IPS-20b (cell line): ENCODE results near the gene PODXL2.
A peak's percentile ranks its signal among the peaks of the same experiment; 100 is the strongest.
"Not testable (repeated sequence)": the region's sequence is repeated elsewhere in the genome, so short reads cannot be mapped to it uniquely, and the experiment has no call there.

Experiments
- H3K27ac ChIP-seq: one replicate; pipeline ENCODE4 v1.5.1; 2013; ENCODE audit warnings: low read length
- H3K27me3 ChIP-seq: 2 replicates; pipeline ENCODE4 v1.6.1; 2013; ENCODE audit warnings: mild to moderate bottlenecking, low read length, inconsistent platforms; ENCODE audit not compliant: insufficient read depth
- H3K36me3 ChIP-seq: 2 replicates; pipeline ENCODE4 v1.6.1; 2013; ENCODE audit warnings: low read depth, mild to moderate bottlenecking, inconsistent platforms, low read length, moderate library complexity; ENCODE audit not compliant: insufficient read depth
- H3K4me1 ChIP-seq: 2 replicates; pipeline ENCODE4 v1.6.1; 2013; ENCODE audit warnings: mild to moderate bottlenecking, control low read depth, inconsistent platforms, low read length, moderate library complexity; ENCODE audit not compliant: insufficient read depth
- H3K4me3 ChIP-seq: 2 replicates; pipeline ENCODE4 v1.5.1; 2013; ENCODE audit warnings: mild to moderate bottlenecking, low read length, inconsistent platforms
- H3K9ac ChIP-seq: 2 replicates; pipeline ENCODE4 v1.6.1; 2013; ENCODE audit warnings: low read depth, mild to moderate bottlenecking, inconsistent platforms, low read length, moderate library complexity
- H3K9me3 ChIP-seq: 2 replicates; pipeline ENCODE4 v1.6.1; 2013; ENCODE audit warnings: mild to moderate bottlenecking, low read depth, low read length, inconsistent platforms; ENCODE audit not compliant: insufficient read depth

PODXL2 gene

GRCh38 chr3:127590593-127591465 lies 38.2 kb upstream of the PODXL2 start, which contains the start of gene TPRA1:
TSS of gene TPRA1 (minus strand) at chr3:127590733. CDS start at chr3:127580146, 10,587 bp downstream.
- Histone ChIP-seq H3K27ac (peak within 1 kb of the TSS; percentile 38), H3K36me3 (no peaks in the 10 kb centered on the region), H3K4me1 (peaks cover 11% of the 10 kb centered on the region; the same call in 1 of the 2 replicates), H3K4me3 (peak within 1 kb of the TSS; percentile 77), H3K9ac (peak within 1 kb of the TSS; percentile 75), H3K9me3 (no peaks in the 10 kb centered on the region), H3K27me3 (peaks cover 18% of the 10 kb centered on the region; the same call in 1 of the 2 replicates)

DNA sequence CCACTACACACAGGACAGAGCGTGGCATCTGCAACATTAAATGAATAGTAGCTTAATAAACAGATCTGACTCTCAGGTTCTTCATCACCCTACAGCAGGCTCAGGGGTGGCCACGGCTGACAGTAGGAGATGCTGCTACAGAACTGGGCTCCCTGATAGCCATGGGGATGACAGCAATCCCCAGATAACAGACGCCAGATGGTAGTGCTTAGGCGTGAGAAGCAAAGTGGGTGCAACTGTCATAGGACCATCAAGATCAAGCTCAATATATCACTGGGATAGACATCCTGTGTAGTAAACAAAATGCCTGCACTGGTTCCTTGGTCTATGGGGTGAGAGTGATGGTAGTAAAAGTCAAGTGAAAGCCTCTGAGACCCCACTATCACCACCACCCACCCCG lies 35.8 kb upstream of the PODXL2 start:
- no peaks in the 10 kb centered on the region for H3K9me3 ChIP-seq
- H3K9ac ChIP-seq: no peak overlapping the region
- no peak overlapping the region for H3K27ac ChIP-seq
- H3K4me1 ChIP-seq: peaks cover 11% of the 10 kb centered on the region; the same call in 1 of the 2 replicates
- H3K4me3 ChIP-seq: no peak overlapping the region
- peaks cover 23% of the 10 kb centered on the region; the same call in 1 of the 2 replicates for H3K27me3 ChIP-seq
- no peaks in the 10 kb centered on the region for H3K36me3 ChIP-seq

GRCh38 chr3:127595303-127595702 lies 33.7 kb upstream of the PODXL2 start:
- no peak overlapping the region for H3K27ac ChIP-seq
- no peaks in the 10 kb centered on the region for H3K9me3 ChIP-seq

GRCh38 chr3:127597020-127597771 lies 31.8 kb upstream of the PODXL2 start:
- H3K27ac ChIP-seq: no peak overlapping the region
- H3K36me3 ChIP-seq: peaks cover 33% of the 10 kb centered on the region
- H3K4me3 ChIP-seq: peak overlapping the region; percentile 85; the same call in 1 of the 2 replicates
- H3K4me1 ChIP-seq: peaks cover 12% of the 10 kb centered on the region
- H3K27me3 ChIP-seq: peaks cover 9% of the 10 kb centered on the region; the same call in 1 of the 2 replicates
- H3K9me3 ChIP-seq: no peaks in the 10 kb centered on the region
- H3K9ac ChIP-seq: peak overlapping the region; percentile 98; the same call in 1 of the 2 replicates

More at GRCh38 chr3:127595303-127595702, 33.7 kb upstream of the PODXL2 start:
- Histone ChIP-seq H3K9ac (no peak overlapping the region), H3K27me3 (peaks cover 14% of the 10 kb centered on the region; the same call in 1 of the 2 replicates), H3K36me3 (peaks cover 14% of the 10 kb centered on the region), H3K4me1 (peaks cover 16% of the 10 kb centered on the region), H3K4me3 (no peak overlapping the region)

DNA sequence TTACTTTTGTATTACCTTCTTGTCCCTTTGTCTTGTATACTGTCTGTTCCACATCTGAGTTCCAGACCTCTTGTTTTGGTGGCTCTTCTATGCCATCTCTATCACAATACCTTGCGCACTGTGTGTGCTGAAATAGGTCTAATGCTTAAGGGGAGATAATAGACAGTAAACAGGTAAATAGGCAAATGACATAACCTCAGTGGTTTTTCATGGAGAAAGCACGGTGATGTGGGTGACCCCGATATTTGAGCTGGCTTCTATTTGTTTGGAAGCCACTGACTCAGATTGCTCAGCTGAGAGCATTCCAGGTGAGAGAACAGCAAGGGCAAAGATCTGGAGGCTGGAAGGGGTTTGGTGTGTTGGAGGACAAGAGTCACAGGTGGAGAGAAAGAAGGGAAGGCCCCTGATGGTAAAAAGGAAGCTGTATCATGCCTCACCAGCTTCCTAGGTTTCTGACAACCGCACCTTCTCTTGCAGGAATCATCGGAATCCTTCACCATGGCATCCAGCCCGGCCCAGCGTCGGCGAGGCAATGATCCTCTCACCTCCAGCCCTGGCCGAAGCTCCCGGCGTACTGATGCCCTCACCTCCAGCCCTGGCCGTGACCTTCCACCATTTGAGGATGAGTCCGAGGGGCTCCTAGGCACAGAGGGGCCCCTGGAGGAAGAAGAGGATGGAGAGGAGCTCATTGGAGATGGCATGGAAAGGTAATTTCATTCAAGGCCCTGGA lies 30.0 kb upstream of the PODXL2 start:
- H3K27me3 ChIP-seq: 0 out of 2 replicates have a peak, but pooled peaks cover 5% of the 10 kb centered on the region
- H3K4me3 ChIP-seq: peak overlapping the region; percentile 85
- peaks cover 12% of the 10 kb centered on the region for H3K4me1 ChIP-seq
- peak overlapping the region; percentile 42 for H3K27ac ChIP-seq
- peak overlapping the region; percentile 98 for H3K9ac ChIP-seq
- H3K36me3 ChIP-seq: peaks cover 51% of the 10 kb centered on the region
- no peaks in the 10 kb centered on the region for H3K9me3 ChIP-seq

- peak overlapping the region; percentile 98 for H3K9ac ChIP-seq
- 0 out of 2 replicates have a peak, but pooled peaks cover 5% of the 10 kb centered on the region for H3K27me3 ChIP-seq
- H3K27ac ChIP-seq: no peak overlapping the region
- H3K9me3 ChIP-seq: no peaks in the 10 kb centered on the region
- peaks cover 12% of the 10 kb centered on the region for H3K4me1 ChIP-seq
- peak overlapping the region; percentile 43; the same call in 1 of the 2 replicates for H3K4me3 ChIP-seq
- H3K36me3 ChIP-seq: peaks cover 70% of the 10 kb centered on the region
These were observed 28.1 kb upstream of the PODXL2 start for GRCh38 chr3:127600749-127601456.

- Histone ChIP-seq H3K36me3 (peaks cover 100% of the 10 kb centered on the region), H3K4me1 (peaks cover 11% of the 10 kb centered on the region), H3K9ac (no peak overlapping the region), H3K27me3 (no peaks in the 10 kb centered on the region), H3K9me3 (no peaks in the 10 kb centered on the region), H3K4me3 (no peak overlapping the region), H3K27ac (no peak overlapping the region)
These were observed 24.9 kb upstream of the PODXL2 start for GRCh38 chr3:127604035-127604434.

GRCh38 chr3:127604546-127605165 lies 24.3 kb upstream of the PODXL2 start:
- Histone ChIP-seq H3K4me1 (peaks cover 5% of the 10 kb centered on the region), H3K9me3 (no peaks in the 10 kb centered on the region), H3K9ac (no peak overlapping the region), H3K4me3 (no peak overlapping the region), H3K27me3 (no peaks in the 10 kb centered on the region), H3K27ac (no peak overlapping the region), H3K36me3 (peaks cover 100% of the 10 kb centered on the region)

DNA sequence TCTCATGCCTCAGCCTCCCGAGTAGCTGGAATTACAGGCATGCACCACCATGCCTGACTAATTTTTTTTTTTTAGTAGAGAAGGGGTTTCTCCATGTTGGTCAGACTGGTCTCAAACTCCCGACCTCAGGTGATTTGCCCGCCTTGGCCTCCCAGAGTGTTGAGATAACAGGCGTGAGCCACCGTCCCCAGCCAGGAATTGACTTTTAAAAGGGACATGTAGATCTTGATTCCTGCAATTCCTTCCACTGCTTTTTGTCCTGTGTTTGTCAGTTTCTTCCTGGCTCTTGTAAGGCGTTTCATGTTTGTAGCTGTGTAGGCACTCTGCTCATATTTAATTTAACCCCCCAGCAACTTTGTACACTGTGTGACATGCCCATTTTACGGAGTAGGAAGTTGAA lies 23.4 kb upstream of the PODXL2 start:
- H3K36me3 ChIP-seq: peaks cover 100% of the 10 kb centered on the region
- not testable (repeated sequence) for H3K9ac ChIP-seq, H3K4me3 ChIP-seq, H3K4me1 ChIP-seq, H3K9me3 ChIP-seq, H3K27me3 ChIP-seq, H3K27ac ChIP-seq

GRCh38 chr3:127606086-127606805 lies 22.7 kb upstream of the PODXL2 start:
- H3K9ac ChIP-seq: no peak overlapping the region
- H3K4me1 ChIP-seq: no peaks in the 10 kb centered on the region
- no peaks in the 10 kb centered on the region for H3K27me3 ChIP-seq
- H3K27ac ChIP-seq: no peak overlapping the region
- H3K4me3 ChIP-seq: no peak overlapping the region
- peaks cover 100% of the 10 kb centered on the region for H3K36me3 ChIP-seq
- no peaks in the 10 kb centered on the region for H3K9me3 ChIP-seq
